Body of pancreas (tissue), 4 donors: ENCODE data around the gene GSTK1. TPM values are rescaled to one million over a fixed set of nuclear protein-coding genes. Genes with fewer than 3 reads are reported as not detected.

Experiments used
- ATAC-seq: fragments of 150-250 bp; one replicate; pipeline ENCODE4 v1.9.1; 2016
- DNase-seq, 4 donors: peaks; one replicate each; pipeline ENCODE4 v3.0.0-alpha.2; 2019
- H3K27ac ChIP-seq, 4 donors: fragments of 200-600 bp; sonication (generic); 1 replicate in 3 of 4; 2 replicates in 1 of 4; pipeline versions ENCODE4 v1.5.1 to v1.6.1; 2016 to 2019; ENCODE audit warnings: mild to moderate bottlenecking in 1 of 4, mixed read lengths in 1 of 4, moderate library complexity in 1 of 4
- H3K27me3 ChIP-seq, 2 donors: fragments of 200-600 bp; sonication (generic); one replicate each; pipeline ENCODE4 v1.6.0; 2016; ENCODE audit warnings: mild to moderate bottlenecking in 1 of 2
- H3K36me3 ChIP-seq, 2 donors: fragments of 200-600 bp; sonication (generic); replicated peaks in 1 of 2; 2 replicates each; pipeline ENCODE4 v1.5.1; 2016; ENCODE audit warnings: low read depth in 2 of 2; ENCODE audit not compliant: insufficient read depth in 1 of 2
- H3K4me1 ChIP-seq: fragments of 200-600 bp; sonication (generic); one replicate; pipeline ENCODE4 v1.6.0; 2016
- H3K4me3 ChIP-seq, 2 donors: fragments of 200-600 bp; sonication (generic); 1 replicate in 1 of 2; 2 replicates in 1 of 2; pipeline ENCODE4 v1.5.1; 2016 to 2019
- H3K9me3 ChIP-seq, 3 donors: fragments of 200-600 bp; sonication (generic); 1 replicate in 2 of 3; 2 replicates in 1 of 3; pipeline ENCODE4 v1.5.1; 2016
- CTCF ChIP-seq, 7 experiments: fragments of 450-650 bp in 4 of 7; fragments of 200-600 bp in 3 of 7; sonication (generic) in 3 of 7; IDR thresholded peaks; one replicate each; pipeline ENCODE4 v1.5.1; 2016 to 2019; ENCODE audit warnings: antibody characterized with exemption in 7 of 7
- POLR2A ChIP-seq, 3 donors: fragments of 450-650 bp; IDR thresholded peaks; one replicate each; pipeline ENCODE4 v1.6.1; 2016; ENCODE audit warnings: antibody characterized with exemption in 3 of 3, mild to moderate bottlenecking in 2 of 3
- WGBS, 2 donors: methylation state at CpG; one replicate each; pipeline ENCODE4 v1.1.5; 2017; 5-methylcytosine and 5-hydroxymethylcytosine counted together
- intact Hi-C: fragments of 100-400 bp; cut with DNase I; formaldehyde crosslinking; loops from one replicate; pipeline ENCODE4 v1.15.1; 2023
- total RNA-seq, 2 donors: library from RNA; depleted of rRNA; stranded (reverse); fragments of >200 nt; gene quantifications; one replicate each; pipeline ENCODE4 v1.1.0, GENCODE V29; 2016

The GSTK1 gene
- total RNA-seq, 2 donors from 2014 or later: 75.8 to 109 TPM

DNA sequence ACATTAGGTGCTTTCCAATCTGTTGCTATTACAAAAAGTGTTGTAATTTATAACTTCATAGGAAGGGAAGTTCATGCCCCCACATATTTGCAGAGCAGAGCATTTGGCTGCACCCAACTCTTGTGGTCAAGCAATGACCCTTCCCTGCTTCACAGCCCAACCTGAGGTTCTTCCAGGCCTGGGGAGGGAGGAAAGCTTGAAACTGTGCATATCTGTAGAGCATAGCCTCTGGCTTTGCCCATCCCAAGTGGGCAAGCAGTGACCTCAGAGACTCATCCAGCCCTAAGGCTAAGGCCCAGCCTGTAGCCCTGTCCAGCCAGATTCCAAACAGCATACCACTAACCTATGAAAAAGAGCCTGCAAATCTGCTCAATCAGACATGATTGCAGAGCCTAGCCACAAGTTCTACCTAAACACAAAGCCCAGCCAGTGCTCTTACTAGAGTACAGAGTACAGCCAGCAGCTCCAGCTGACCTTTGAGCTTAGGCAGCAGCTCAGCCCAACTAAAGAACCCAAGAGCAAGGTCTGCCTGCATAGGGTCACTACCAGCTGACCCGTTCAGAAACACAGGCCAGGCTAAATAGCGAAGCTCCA, 14.4 kb upstream of the GSTK1 start:
- TF ChIP-seq CTCF (IDR thresholded peaks at IDR 0.05) (no peak), POLR2A (IDR thresholded peaks at IDR 0.05) (no peak)
- ATAC-seq: no peak
- Histone ChIP-seq H3K4me3 (no peak overlapping the region), H3K36me3 (no peaks in the 10 kb centered on the region), H3K27ac (no peak overlapping the region), H3K9me3 (no peaks in the 10 kb centered on the region), H3K4me1 (no peaks in the 10 kb centered on the region), H3K27me3 (no peaks in the 10 kb centered on the region)
- 59 to 76% methylated on average over 2 of the region's 2 CpGs for WGBS, 2 donors
- intact Hi-C loops: no loop called here
- peak in 2 of 4 donors; percentile 28 to 39 for DNase-seq

DNA sequence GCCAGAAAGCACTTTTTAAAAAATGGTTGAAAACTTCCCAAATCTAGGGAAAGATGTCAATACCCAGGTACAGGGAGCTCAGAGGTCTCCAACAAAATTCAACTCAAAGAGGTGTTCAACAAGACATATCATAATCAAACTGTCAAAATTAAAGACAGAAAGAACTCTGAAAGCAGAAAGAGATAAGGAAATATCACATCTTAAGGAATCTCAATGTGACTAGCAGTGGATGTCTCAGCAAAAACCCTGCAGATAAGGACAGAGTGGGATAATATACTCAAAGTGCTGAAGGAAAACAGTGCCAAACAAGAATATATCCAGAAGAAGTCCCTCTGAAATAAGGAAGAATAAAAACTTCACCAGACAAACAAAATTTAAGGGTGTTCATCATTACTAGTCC, 13.0 kb upstream of the GSTK1 start:
- Histone ChIP-seq H3K27ac (no peak overlapping the region), H3K4me1 (no peaks in the 10 kb centered on the region), H3K4me3 (no peak overlapping the region), H3K27me3 (no peaks in the 10 kb centered on the region), H3K36me3 (no peaks in the 10 kb centered on the region), H3K9me3 (no peaks in the 10 kb centered on the region)
- no peak for TF ChIP-seq POLR2A (IDR thresholded peaks at IDR 0.05)
- no peak for TF ChIP-seq CTCF (IDR thresholded peaks at IDR 0.05)
- DNase-seq (no peak), ATAC-seq (no peak)
- intact Hi-C loops: no loop called here

DNA sequence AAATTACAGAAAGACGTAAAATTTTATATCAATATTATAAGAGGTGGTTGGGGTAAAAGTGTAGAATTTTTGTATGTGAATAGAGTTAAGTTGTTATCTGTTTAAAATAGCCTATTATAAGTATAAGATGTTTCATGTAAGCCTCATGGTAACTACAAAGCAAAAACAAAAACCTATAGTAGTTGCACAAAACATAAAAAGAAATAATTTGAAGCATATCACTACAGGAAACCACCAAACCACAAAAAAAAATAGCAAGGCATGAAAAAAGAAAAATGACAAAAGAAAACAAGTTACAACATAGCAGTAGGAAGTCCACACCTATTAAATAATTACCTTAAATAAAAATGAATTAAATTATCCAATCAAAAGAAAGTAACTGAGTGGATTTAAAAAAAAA, 12.4 kb upstream of the GSTK1 start:
- H3K9me3 ChIP-seq: no peaks in the 10 kb centered on the region
- no peak for DNase-seq
- 78 to 94% methylated on average over 1 of the region's 1 CpG for WGBS, 2 donors
- H3K4me3 ChIP-seq: no peak overlapping the region
- TF ChIP-seq CTCF (IDR thresholded peaks at IDR 0.05) (no peak), POLR2A (IDR thresholded peaks at IDR 0.05) (no peak)
- no peaks in the 10 kb centered on the region for H3K27me3 ChIP-seq
- no peak overlapping the region for H3K27ac ChIP-seq
- no peaks in the 10 kb centered on the region for H3K4me1 ChIP-seq
- ATAC-seq: no peak
- intact Hi-C loops: no loop called here
- no peaks in the 10 kb centered on the region for H3K36me3 ChIP-seq

DNA sequence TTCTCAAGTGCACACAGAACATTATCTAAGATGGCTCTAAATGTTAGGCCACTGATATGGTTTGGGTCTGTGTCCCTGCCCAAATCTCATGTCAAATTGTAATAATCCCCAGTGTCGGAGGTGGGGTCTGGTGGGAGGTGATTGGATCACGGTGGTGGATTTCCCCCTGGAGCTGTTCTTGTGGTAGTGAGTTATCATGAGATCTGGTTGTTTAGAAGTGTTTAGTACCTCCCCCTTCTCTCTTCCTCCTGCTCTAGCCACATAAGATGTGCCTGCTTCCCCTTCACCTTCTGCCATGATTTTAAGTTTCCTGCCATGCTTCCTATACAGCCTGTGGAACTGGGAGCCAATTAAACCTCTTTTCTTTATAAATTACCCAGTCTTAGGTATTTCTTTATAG, 11.2 kb upstream of the GSTK1 start:
- Histone ChIP-seq H3K27ac (no peak overlapping the region), H3K4me3 (no peak overlapping the region), H3K4me1 (no peaks in the 10 kb centered on the region), H3K36me3 (no peaks in the 10 kb centered on the region), H3K27me3 (no peaks in the 10 kb centered on the region), H3K9me3 (no peaks in the 10 kb centered on the region)
- ATAC-seq: no peak
- 73 to 92% methylated on average over 2 of the region's 2 CpGs for WGBS, 2 donors
- intact Hi-C loops: no loop called here
- no peak for DNase-seq
- TF ChIP-seq CTCF (IDR thresholded peaks at IDR 0.05): no peak
- TF ChIP-seq POLR2A (IDR thresholded peaks at IDR 0.05): no peak

- Histone ChIP-seq H3K27ac (no peak overlapping the region), H3K27me3 (no peaks in the 10 kb centered on the region), H3K36me3 (no peaks in the 10 kb centered on the region), H3K4me3 (no peak overlapping the region), H3K9me3 (no peaks in the 10 kb centered on the region), H3K4me1 (peaks cover 20% of the 10 kb centered on the region)
- ATAC-seq (no peak), DNase-seq (no peak)
- 71 to 88% methylated on average over 3 of the region's 3 CpGs for WGBS, 2 donors
- TF ChIP-seq POLR2A (IDR thresholded peaks at IDR 0.05): no peak
- TF ChIP-seq CTCF (IDR thresholded peaks at IDR 0.05): no peak
- intact Hi-C loops: no loop called here
These were observed 7.7 kb upstream of the GSTK1 start for GRCh38 chr7:143255564-143255963.
